K562 (cell line): ENCODE data around the gene CFAP92. TPM values are rescaled to one million over a fixed set of nuclear protein-coding genes. Genes with fewer than 3 reads are reported as not detected.

Experiments
- polyA plus RNA-seq, 8 experiments: library from polyadenylated mRNA; depleted of rRNA in 4 of 8; stranded (reverse) in 5 of 8; unstranded in 3 of 8; fragments of >200 nt; fragmentation: Nextera tagmentation in 2 of 8; fragmentation: Illumina TruSeq in 1 of 8; extraction: Ambion mirVana in 2 of 8; extraction: Trizol in 1 of 8; gene quantifications; 2 replicates each; pipeline versions ENCODE4 v1.2.1 to v1.2.3, GENCODE V29; 2011 to 2014; ENCODE audit warnings: inconsistent platforms in 1 of 8, missing spikeins in 1 of 8
- small RNA-seq: library from RNA; depleted of rRNA; stranded (forward); fragments of <200 nt; gene quantifications from one replicate; pipeline ENCODE3, GENCODE V24; 2014
- total RNA-seq, 7 experiments: library from RNA; depleted of rRNA in 6 of 7; stranded (reverse); fragments of >200 nt in 6 of 7; fragmentation: Illumina TruSeq in 2 of 7; extraction: Trizol in 2 of 7; gene quantifications; 2 replicates each; pipeline versions ENCODE4 v1.2.1 to v1.2.3, GENCODE V29; 2011 to 2021; ENCODE audit warnings: low replicate concordance in 1 of 7
- TF ChIP-seq, protein P1 (sequence below): sonication (generic); formaldehyde crosslinking; IDR thresholded peaks from 2 replicates; pipeline ENCODE4 v1.5.0; 2020; ENCODE audit warnings: missing genetic modification reagents

The CFAP92 gene
- total and polyA plus RNA-seq, 9 of the 15 experiments (the other 6 are each of a cell fraction or from before 2014, with no cell fraction given) = 0.06 to 0.62 (median 0.36) TPM

DNA sequence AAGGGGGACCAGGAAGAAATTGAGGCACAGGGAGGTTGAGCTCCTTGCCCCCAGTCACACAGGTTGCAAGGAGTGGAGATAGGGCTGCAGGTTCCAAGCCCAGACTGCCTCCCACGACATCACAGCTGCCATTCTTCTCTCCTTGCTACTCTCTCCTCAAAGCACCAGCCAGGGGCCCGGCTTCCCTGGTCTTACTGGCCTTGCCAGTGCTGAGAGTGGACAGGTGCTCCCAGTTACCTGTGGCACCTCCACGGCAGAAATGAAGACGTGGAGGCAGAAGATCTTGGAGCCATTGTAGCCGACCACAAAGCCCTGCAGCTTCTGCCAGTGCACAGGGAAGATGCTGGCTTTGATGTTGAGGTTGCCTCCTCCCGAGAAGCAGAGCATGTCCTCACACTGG lies 132.4 kb downstream of the CFAP92 start (continued):
- TF ChIP-seq, protein P1, sequence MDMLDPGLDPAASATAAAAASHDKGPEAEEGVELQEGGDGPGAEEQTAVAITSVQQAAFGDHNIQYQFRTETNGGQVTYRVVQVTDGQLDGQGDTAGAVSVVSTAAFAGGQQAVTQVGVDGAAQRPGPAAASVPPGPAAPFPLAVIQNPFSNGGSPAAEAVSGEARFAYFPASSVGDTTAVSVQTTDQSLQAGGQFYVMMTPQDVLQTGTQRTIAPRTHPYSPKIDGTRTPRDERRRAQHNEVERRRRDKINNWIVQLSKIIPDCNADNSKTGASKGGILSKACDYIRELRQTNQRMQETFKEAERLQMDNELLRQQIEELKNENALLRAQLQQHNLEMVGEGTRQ (CRISPR knock-in tag) = no peak

Small RNA genes within 50 kb of the gene (small RNA-seq; reads per million reads assigned to genes)
- gene AC112484.4 = not detected

Other genes starting within 250 kb of the CFAP92 start
- 30.1 and 31.2 TPM in 2 replicates for gene ACAD9, start 114.5 kb downstream of the CFAP92 start, total RNA-seq (2014; rRNA removed)
- 16.1 and 17.5 TPM in 2 replicates for gene ACAD9, start 114.5 kb downstream of the CFAP92 start, total RNA-seq (2014; rRNA removed; fragmentation: Illumina TruSeq; extraction: Trizol)
- 22.5 and 22.8 TPM in 2 replicates for gene ACAD9, start 114.5 kb downstream of the CFAP92 start, total RNA-seq (2015; rRNA removed; fragmentation: Illumina TruSeq; extraction: Trizol)
- gene ACAD9, start 114.5 kb downstream of the CFAP92 start, total RNA-seq (2021) = 30.3 and 32.6 TPM in 2 replicates
- 18.1 and 21.3 TPM in 2 replicates for gene ACAD9, start 114.5 kb downstream of the CFAP92 start, polyA plus RNA-seq (2011; rRNA removed)
- gene ACAD9, start 114.5 kb downstream of the CFAP92 start, polyA plus RNA-seq (2014; fragmentation: Illumina TruSeq; extraction: Trizol) = 25.8 and 27.3 TPM in 2 replicates
- gene ACAD9, start 114.5 kb downstream of the CFAP92 start, polyA plus RNA-seq (2014; fragmentation: Nextera tagmentation; extraction: Ambion mirVana) = 10 to 100 TPM; 10.2 to 11.2 TPM
- gene ACAD9, start 114.5 kb downstream of the CFAP92 start, polyA plus RNA-seq (2014; rRNA removed) = 28.1 and 30.2 TPM in 2 replicates
- gene EFCC1, start 7.2 kb upstream of the CFAP92 start, total RNA-seq (2014; rRNA removed) = not detected in 2 replicates
- not detected in 2 replicates for gene EFCC1, start 7.2 kb upstream of the CFAP92 start, total RNA-seq (2014; rRNA removed; fragmentation: Illumina TruSeq; extraction: Trizol)
- not detected in 2 replicates for gene EFCC1, start 7.2 kb upstream of the CFAP92 start, total RNA-seq (2015; rRNA removed; fragmentation: Illumina TruSeq; extraction: Trizol)
- 0.07 TPM in 1 of 2 replicates, not detected in the other for gene EFCC1, start 7.2 kb upstream of the CFAP92 start, total RNA-seq (2021)
- gene EFCC1, start 7.2 kb upstream of the CFAP92 start, polyA plus RNA-seq (2011; rRNA removed) = not detected in 2 replicates
- not detected in 2 replicates for gene EFCC1, start 7.2 kb upstream of the CFAP92 start, polyA plus RNA-seq (2014; fragmentation: Illumina TruSeq; extraction: Trizol)
- not detected for gene EFCC1, start 7.2 kb upstream of the CFAP92 start, polyA plus RNA-seq (2014; fragmentation: Nextera tagmentation; extraction: Ambion mirVana)
- gene EFCC1, start 7.2 kb upstream of the CFAP92 start, polyA plus RNA-seq (2014; rRNA removed) = not detected in 2 replicates
- gene GP9, start 66.7 kb upstream of the CFAP92 start, total RNA-seq (2014; rRNA removed) = not detected in 2 replicates
- not detected in 2 replicates for gene GP9, start 66.7 kb upstream of the CFAP92 start, total RNA-seq (2014; rRNA removed; fragmentation: Illumina TruSeq; extraction: Trizol)
- gene GP9, start 66.7 kb upstream of the CFAP92 start, total RNA-seq (2015; rRNA removed; fragmentation: Illumina TruSeq; extraction: Trizol) = not detected in 2 replicates
- gene GP9, start 66.7 kb upstream of the CFAP92 start, total RNA-seq (2021) = not detected in 2 replicates
- gene GP9, start 66.7 kb upstream of the CFAP92 start, polyA plus RNA-seq (2011; rRNA removed) = not detected in 2 replicates
- not detected in 2 replicates for gene GP9, start 66.7 kb upstream of the CFAP92 start, polyA plus RNA-seq (2014; fragmentation: Illumina TruSeq; extraction: Trizol)
- gene GP9, start 66.7 kb upstream of the CFAP92 start, polyA plus RNA-seq (2014; fragmentation: Nextera tagmentation; extraction: Ambion mirVana) = not detected
- not detected in 2 replicates for gene GP9, start 66.7 kb upstream of the CFAP92 start, polyA plus RNA-seq (2014; rRNA removed)
- 3.2 and 4.1 TPM in 2 replicates for gene RAB43, start 127.7 kb upstream of the CFAP92 start, total RNA-seq (2014; rRNA removed)
- not detected in 2 replicates for gene RAB43, start 127.7 kb upstream of the CFAP92 start, total RNA-seq (2014; rRNA removed; fragmentation: Illumina TruSeq; extraction: Trizol)
- 0.57 and 1.1 TPM in 2 replicates for gene RAB43, start 127.7 kb upstream of the CFAP92 start, total RNA-seq (2015; rRNA removed; fragmentation: Illumina TruSeq; extraction: Trizol)
- gene RAB43, start 127.7 kb upstream of the CFAP92 start, total RNA-seq (2021) = 5.4 and 6.8 TPM in 2 replicates
- 1.7 and 2.5 TPM in 2 replicates for gene RAB43, start 127.7 kb upstream of the CFAP92 start, polyA plus RNA-seq (2011; rRNA removed)
- gene RAB43, start 127.7 kb upstream of the CFAP92 start, polyA plus RNA-seq (2014; fragmentation: Illumina TruSeq; extraction: Trizol) = 1.4 TPM in 1 of 2 replicates, not detected in the other
- gene RAB43, start 127.7 kb upstream of the CFAP92 start, polyA plus RNA-seq (2014; fragmentation: Nextera tagmentation; extraction: Ambion mirVana) = under 1 TPM; 0.04 to 0.07 TPM
- 2.9 and 3.8 TPM in 2 replicates for gene RAB43, start 127.7 kb upstream of the CFAP92 start, polyA plus RNA-seq (2014; rRNA removed)
- gene ISY1, start 167.0 kb upstream of the CFAP92 start, total RNA-seq (2014; rRNA removed) = 30.1 and 31.6 TPM in 2 replicates
- 37.7 and 45.3 TPM in 2 replicates for gene ISY1, start 167.0 kb upstream of the CFAP92 start, total RNA-seq (2014; rRNA removed; fragmentation: Illumina TruSeq; extraction: Trizol)
- 32.8 and 39.0 TPM in 2 replicates for gene ISY1, start 167.0 kb upstream of the CFAP92 start, total RNA-seq (2015; rRNA removed; fragmentation: Illumina TruSeq; extraction: Trizol)
- 26.1 and 29.6 TPM in 2 replicates for gene ISY1, start 167.0 kb upstream of the CFAP92 start, total RNA-seq (2021)
- gene ISY1, start 167.0 kb upstream of the CFAP92 start, polyA plus RNA-seq (2011; rRNA removed) = 27.8 and 32.9 TPM in 2 replicates
- 22.4 and 27.0 TPM in 2 replicates for gene ISY1, start 167.0 kb upstream of the CFAP92 start, polyA plus RNA-seq (2014; fragmentation: Illumina TruSeq; extraction: Trizol)
- gene ISY1, start 167.0 kb upstream of the CFAP92 start, polyA plus RNA-seq (2014; fragmentation: Nextera tagmentation; extraction: Ambion mirVana) = 10 to 100 TPM; 41.9 to 50.0 TPM
- gene ISY1, start 167.0 kb upstream of the CFAP92 start, polyA plus RNA-seq (2014; rRNA removed) = 23.4 and 23.5 TPM in 2 replicates
- gene CNBP, start 189.8 kb upstream of the CFAP92 start, total RNA-seq (2014; rRNA removed) = 283 and 284 TPM in 2 replicates
- gene CNBP, start 189.8 kb upstream of the CFAP92 start, total RNA-seq (2014; rRNA removed; fragmentation: Illumina TruSeq; extraction: Trizol) = 338 and 375 TPM in 2 replicates
- gene CNBP, start 189.8 kb upstream of the CFAP92 start, total RNA-seq (2015; rRNA removed; fragmentation: Illumina TruSeq; extraction: Trizol) = 321 and 348 TPM in 2 replicates
- 331 and 354 TPM in 2 replicates for gene CNBP, start 189.8 kb upstream of the CFAP92 start, total RNA-seq (2021)
- 387 and 478 TPM in 2 replicates for gene CNBP, start 189.8 kb upstream of the CFAP92 start, polyA plus RNA-seq (2011; rRNA removed)
- gene CNBP, start 189.8 kb upstream of the CFAP92 start, polyA plus RNA-seq (2014; fragmentation: Illumina TruSeq; extraction: Trizol) = 390 and 412 TPM in 2 replicates
- 100 to 1,000 TPM; 708 to 717 TPM for gene CNBP, start 189.8 kb upstream of the CFAP92 start, polyA plus RNA-seq (2014; fragmentation: Nextera tagmentation; extraction: Ambion mirVana)
- 404 and 421 TPM in 2 replicates for gene CNBP, start 189.8 kb upstream of the CFAP92 start, polyA plus RNA-seq (2014; rRNA removed)